GM10266 (cell line): ENCODE data around the gene ASCC1.

Experiments
- DNase-seq: peaks from one replicate; pipeline ENCODE4 v3.0.0; 2012; ENCODE audit errors: extremely low spot score
- TF ChIP-seq, protein P1 (sequence below): IDR thresholded peaks from 2 replicates; pipeline ENCODE4 v1.5.1; 2012; ENCODE audit warnings: mild to moderate bottlenecking, low read depth; ENCODE audit not compliant: control insufficient read depth, insufficient read depth; ENCODE audit errors: missing control alignments

The ASCC1 gene

GRCh38 chr10:72081210-72081609 is 134.9 kb downstream of the ASCC1 start:
- TF ChIP-seq, protein P1, sequence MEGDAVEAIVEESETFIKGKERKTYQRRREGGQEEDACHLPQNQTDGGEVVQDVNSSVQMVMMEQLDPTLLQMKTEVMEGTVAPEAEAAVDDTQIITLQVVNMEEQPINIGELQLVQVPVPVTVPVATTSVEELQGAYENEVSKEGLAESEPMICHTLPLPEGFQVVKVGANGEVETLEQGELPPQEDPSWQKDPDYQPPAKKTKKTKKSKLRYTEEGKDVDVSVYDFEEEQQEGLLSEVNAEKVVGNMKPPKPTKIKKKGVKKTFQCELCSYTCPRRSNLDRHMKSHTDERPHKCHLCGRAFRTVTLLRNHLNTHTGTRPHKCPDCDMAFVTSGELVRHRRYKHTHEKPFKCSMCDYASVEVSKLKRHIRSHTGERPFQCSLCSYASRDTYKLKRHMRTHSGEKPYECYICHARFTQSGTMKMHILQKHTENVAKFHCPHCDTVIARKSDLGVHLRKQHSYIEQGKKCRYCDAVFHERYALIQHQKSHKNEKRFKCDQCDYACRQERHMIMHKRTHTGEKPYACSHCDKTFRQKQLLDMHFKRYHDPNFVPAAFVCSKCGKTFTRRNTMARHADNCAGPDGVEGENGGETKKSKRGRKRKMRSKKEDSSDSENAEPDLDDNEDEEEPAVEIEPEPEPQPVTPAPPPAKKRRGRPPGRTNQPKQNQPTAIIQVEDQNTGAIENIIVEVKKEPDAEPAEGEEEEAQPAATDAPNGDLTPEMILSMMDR: no peak
- DNase-seq: no peak

- DNase-seq: no peak
- TF ChIP-seq, protein P1: no peak
These were observed 135.8 kb downstream of the ASCC1 start for GRCh38 chr10:72080042-72080975.

- TF ChIP-seq, protein P1: no peak
- no peak for DNase-seq
These were observed 136.7 kb downstream of the ASCC1 start for GRCh38 chr10:72079356-72079755.

GRCh38 chr10:72077275-72077990 is 138.6 kb downstream of the ASCC1 start:
- TF ChIP-seq, protein P1: no peak
- DNase-seq: no peak

DNA sequence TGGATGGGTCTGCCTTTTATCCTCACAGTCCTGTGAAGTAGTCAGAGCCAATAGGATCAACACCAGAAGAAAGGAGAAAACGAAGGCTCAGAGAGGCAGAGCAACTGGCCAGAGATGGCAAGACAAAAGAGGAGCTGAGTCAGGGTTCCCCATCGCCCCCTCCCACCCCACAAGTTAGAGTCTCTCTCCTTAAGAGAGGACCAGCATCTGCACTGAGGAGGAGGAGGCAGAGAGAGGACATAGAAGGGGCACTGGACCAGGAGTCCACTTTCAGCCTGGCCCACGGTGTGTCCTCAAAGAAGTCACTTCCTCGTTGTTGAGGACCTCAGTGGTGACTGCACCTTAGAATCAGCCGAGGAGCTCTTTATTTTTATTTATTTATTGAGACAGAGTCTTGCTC is 139.3 kb downstream of the ASCC1 start:
- TF ChIP-seq, protein P1: no peak
- DNase-seq: no peak

- no peak for DNase-seq
- TF ChIP-seq, protein P1: no peak
These were observed 140.5 kb downstream of the ASCC1 start for GRCh38 chr10:72075376-72076115.
